GM10248 (cell line): ENCODE results near the gene CASKIN2.

Experiments used
- CTCF ChIA-PET: fragments of 300-600 bp; sonication (Branson Sonifier 250); formaldehyde crosslinking; extraction: SDS; loops from one replicate; lab custom pipeline; 2021; ENCODE audit warnings: antibody characterized with exemption; lab: Yijun Ruan, JAX
- POLR2A ChIA-PET: fragments of 350-650 bp; sonication (Branson Sonifier 250); formaldehyde crosslinking; extraction: SDS; loops from one replicate; lab custom pipeline; 2020; ENCODE audit warnings: antibody characterized with exemption; lab: Yijun Ruan, JAX
- DNase-seq: peaks from one replicate; pipeline ENCODE4 v3.0.0; 2012; ENCODE audit errors: extremely low spot score
- TF ChIP-seq, protein P1 (sequence below): IDR thresholded peaks from 2 replicates; pipeline ENCODE4 v1.5.1; 2012; ENCODE audit warnings: mild to moderate bottlenecking, low read depth; ENCODE audit errors: extremely low read depth, missing control alignments, control extremely low read depth

CASKIN2 gene

GRCh38 chr17:75454193-75454592 is 61.1 kb downstream of the CASKIN2 start:
- TF ChIP-seq, protein P1, sequence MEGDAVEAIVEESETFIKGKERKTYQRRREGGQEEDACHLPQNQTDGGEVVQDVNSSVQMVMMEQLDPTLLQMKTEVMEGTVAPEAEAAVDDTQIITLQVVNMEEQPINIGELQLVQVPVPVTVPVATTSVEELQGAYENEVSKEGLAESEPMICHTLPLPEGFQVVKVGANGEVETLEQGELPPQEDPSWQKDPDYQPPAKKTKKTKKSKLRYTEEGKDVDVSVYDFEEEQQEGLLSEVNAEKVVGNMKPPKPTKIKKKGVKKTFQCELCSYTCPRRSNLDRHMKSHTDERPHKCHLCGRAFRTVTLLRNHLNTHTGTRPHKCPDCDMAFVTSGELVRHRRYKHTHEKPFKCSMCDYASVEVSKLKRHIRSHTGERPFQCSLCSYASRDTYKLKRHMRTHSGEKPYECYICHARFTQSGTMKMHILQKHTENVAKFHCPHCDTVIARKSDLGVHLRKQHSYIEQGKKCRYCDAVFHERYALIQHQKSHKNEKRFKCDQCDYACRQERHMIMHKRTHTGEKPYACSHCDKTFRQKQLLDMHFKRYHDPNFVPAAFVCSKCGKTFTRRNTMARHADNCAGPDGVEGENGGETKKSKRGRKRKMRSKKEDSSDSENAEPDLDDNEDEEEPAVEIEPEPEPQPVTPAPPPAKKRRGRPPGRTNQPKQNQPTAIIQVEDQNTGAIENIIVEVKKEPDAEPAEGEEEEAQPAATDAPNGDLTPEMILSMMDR = no peak
- POLR2A ChIA-PET = no interaction called here
- DNase-seq = no peak
- CTCF ChIA-PET = interaction anchor here (0.9 to 2.7 kb wide), 5 partner anchors 27 to 147 kb away, joined by 3 to 7 read pairs (median 3); no protein-coding TSS in a partner anchor

DNA sequence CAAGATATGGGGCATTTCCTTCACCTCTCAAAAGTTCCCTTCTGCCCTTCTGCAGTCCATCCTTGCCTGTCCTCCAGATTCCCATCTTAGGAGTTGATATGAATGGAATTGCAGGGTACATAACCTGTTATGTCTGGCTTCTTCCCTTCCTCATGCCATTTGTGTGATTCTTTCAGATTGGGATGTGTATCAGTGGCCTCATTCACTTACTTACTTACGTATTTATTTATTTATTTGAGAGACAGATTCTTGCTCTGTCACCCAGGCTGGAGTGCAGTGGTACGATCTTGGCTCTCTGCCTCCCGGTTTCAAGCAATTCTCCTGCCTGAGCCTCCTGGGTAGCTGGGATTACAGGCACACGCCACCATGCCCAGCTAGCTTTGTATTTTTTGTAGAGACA is 65.1 kb downstream of the CASKIN2 start:
- CTCF ChIA-PET = no interaction called here
- no peak for DNase-seq
- TF ChIP-seq, protein P1 = no peak
- POLR2A ChIA-PET = no interaction called here
